Retina (tissue), 1 donor: ENCODE measurements around the gene EFNA2.

Experiments
- DNase-seq: peaks from one replicate; pipeline ENCODE4 v3.0.0-alpha.2; 2016

EFNA2 gene

GRCh38 chr19:1285737-1286360, at the start of gene EFNA2:
TSS of gene EFNA2 (plus strand) at chr19:1285873. CDS start at chr19:1286169, 296 bp downstream.
- no peak for DNase-seq

- peak; percentile 79 for DNase-seq
Observed at GRCh38 chr19:1236576-1236975, 49.1 kb upstream of the EFNA2 start.

- peak; percentile 76 for DNase-seq
Observed at GRCh38 chr19:1237027-1237659, 48.5 kb upstream of the EFNA2 start.

GRCh38 chr19:1237754-1238368, 47.8 kb upstream of the EFNA2 start, which contains the start of gene CBARP:
TSS of gene CBARP (minus strand) at chr19:1238005. CDS start at chr19:1236100, 1,905 bp downstream.
- DNase-seq = no peak

- DNase-seq = peak; percentile 53
Observed at GRCh38 chr19:1238369-1239303, 47.0 kb upstream of the EFNA2 start.

- no peak for DNase-seq
Observed at GRCh38 chr19:1239420-1239795, 46.3 kb upstream of the EFNA2 start.

GRCh38 chr19:1239796-1240737, 45.6 kb upstream of the EFNA2 start:
- DNase-seq = peak; percentile 96

GRCh38 chr19:1240925-1241324, 44.7 kb upstream of the EFNA2 start:
- peak; percentile 47 for DNase-seq

GRCh38 chr19:1241417-1242095, 44.1 kb upstream of the EFNA2 start, which contains the start of gene ATP5F1D:
TSS of gene ATP5F1D (plus strand) at chr19:1241751. CDS start at chr19:1241851, 100 bp downstream.
- DNase-seq = peak; percentile 91

- DNase-seq = peak; percentile 89
Observed at GRCh38 chr19:1243768-1244692, 41.6 kb upstream of the EFNA2 start.

- DNase-seq = no peak
Observed at GRCh38 chr19:1244693-1245451, 40.8 kb upstream of the EFNA2 start.

- DNase-seq = no peak
Observed at GRCh38 chr19:1245494-1246264, 40.0 kb upstream of the EFNA2 start.

GRCh38 chr19:1246265-1247087, 39.2 kb upstream of the EFNA2 start:
- peak; percentile 39 for DNase-seq

- DNase-seq = no peak
Observed at GRCh38 chr19:1247748-1248138, 37.9 kb upstream of the EFNA2 start.

- peak; percentile 90 for DNase-seq
Observed at GRCh38 chr19:1248139-1248785, 37.4 kb upstream of the EFNA2 start, which contains the start of gene MIDN. TSS of gene MIDN (plus strand) at chr19:1248583. CDS start at chr19:1250297, 1,714 bp downstream.

- peak; percentile 91 for DNase-seq
Observed at GRCh38 chr19:1248786-1249297, 36.8 kb upstream of the EFNA2 start.
